IMR-90 (cell line): ENCODE results near the gene NANS. TPM values are rescaled to one million over a fixed set of nuclear protein-coding genes. Genes with fewer than 3 reads are reported as not detected.
"Not testable (repeated sequence)": the region's sequence is repeated elsewhere in the genome, so short reads cannot be mapped to it uniquely, and the experiment has no call there.

ENCODE experiments used
- ATAC-seq: fragments of 200-7000 bp; cut with Tn5 transposase; 2 replicates; pipeline ENCODE4 v1.9.1; 2020; ENCODE audit warnings: low read depth, mild to moderate bottlenecking, moderate library complexity
- BruUV-seq: library from RNA; stranded (reverse); fragments of 400-500 nt; replicated peaks from 2 replicates; lab custom pipeline; 2021; lab: Mats Ljungman, UMichigan
- CTCF ChIA-PET: fragments of 300-600 bp; formaldehyde crosslinking; extraction: SDS; loops from one replicate; lab custom pipeline; 2021; ENCODE audit warnings: antibody characterized with exemption; lab: Yijun Ruan, JAX
- POLR2A ChIA-PET: fragments of 300-600 bp; sonication (Branson Sonifier 250); formaldehyde crosslinking; loops from one replicate; lab custom pipeline; 2022; ENCODE audit warnings: antibody characterized with exemption; ENCODE audit not compliant: unreplicated experiment; lab: Charles Lee
- DNase-seq: peaks from one replicate; pipeline ENCODE4 v3.0.0; 2013
- H2AFZ ChIP-seq: replicated peaks from 2 replicates; pipeline ENCODE3; 2013; ENCODE audit warnings: low read length, mild to moderate bottlenecking; ENCODE audit not compliant: poor library complexity
- H2AK5ac ChIP-seq: 2 replicates; pipeline ENCODE4 v1.6.1; 2013; ENCODE audit warnings: low read depth, low read length, inconsistent platforms
- H2AK9ac ChIP-seq: replicated peaks from 2 replicates; pipeline ENCODE3; 2013; ENCODE audit warnings: mild to moderate bottlenecking, low read depth, low read length, moderate library complexity; ENCODE audit not compliant: poor library complexity
- H2BK120ac ChIP-seq: 2 replicates; pipeline ENCODE4 v1.6.1; 2013; ENCODE audit warnings: low read depth, low read length, inconsistent platforms
- H2BK15ac ChIP-seq: 3 replicates; pipeline ENCODE4 v1.6.1; 2013; ENCODE audit warnings: low read depth, low read length, inconsistent platforms
- H2BK20ac ChIP-seq: 2 replicates; pipeline ENCODE4 v1.6.1; 2013; ENCODE audit warnings: low read depth, mild to moderate bottlenecking, inconsistent platforms, low read length, moderate library complexity
- H2BK5ac ChIP-seq: 2 replicates; pipeline ENCODE4 v1.6.1; 2013; ENCODE audit warnings: mild to moderate bottlenecking, low read depth, low read length, inconsistent platforms; ENCODE audit not compliant: poor library complexity, severe bottlenecking
- H3K14ac ChIP-seq: replicated peaks from 2 replicates; pipeline ENCODE4 v1.6.1; 2013; ENCODE audit warnings: low read depth, low read length, inconsistent platforms
- H3K18ac ChIP-seq: 2 replicates; pipeline ENCODE4 v1.6.1; 2013; ENCODE audit warnings: low read depth, low read length, control low read depth
- H3K23ac ChIP-seq: 2 replicates; pipeline ENCODE4 v1.6.1; 2013; ENCODE audit warnings: low read depth, low read length, inconsistent platforms
- H3K27ac ChIP-seq: 2 replicates; pipeline ENCODE4 v1.5.1; 2013; ENCODE audit warnings: mild to moderate bottlenecking, control low read depth, low read length; ENCODE audit not compliant: insufficient read depth
- H3K27me3 ChIP-seq: 2 replicates; pipeline ENCODE4 v1.6.1; 2013; ENCODE audit warnings: low read length; ENCODE audit not compliant: control insufficient read depth, insufficient read depth
- H3K36me3 ChIP-seq: 2 replicates; pipeline ENCODE4 v1.6.1; 2013; ENCODE audit warnings: low read length, mixed read lengths; ENCODE audit not compliant: control insufficient read depth, insufficient read depth
- H3K4ac ChIP-seq: 2 replicates; pipeline ENCODE4 v1.6.1; 2013; ENCODE audit warnings: low read depth, low read length, inconsistent platforms
- H3K4me1 ChIP-seq: 2 replicates; pipeline ENCODE4 v1.6.1; 2013; ENCODE audit warnings: low read length, mixed read lengths; ENCODE audit not compliant: control insufficient read depth, insufficient read depth
- H3K4me2 ChIP-seq: 2 replicates; pipeline ENCODE4 v1.6.1; 2013; ENCODE audit warnings: low read depth, mild to moderate bottlenecking, control low read depth, low read length, moderate library complexity
- H3K4me3 ChIP-seq: 2 replicates; pipeline ENCODE4 v1.5.1; 2013; ENCODE audit warnings: low read depth, mild to moderate bottlenecking, control low read depth, low read length, moderate library complexity; ENCODE audit not compliant: insufficient read depth
- H3K56ac ChIP-seq: 2 replicates; pipeline ENCODE4 v1.6.1; 2013; ENCODE audit warnings: low read length, inconsistent platforms; ENCODE audit not compliant: insufficient read depth; ENCODE audit errors: extremely low read depth
- H3K79me1 ChIP-seq, 2 experiments: 2 replicates each; pipeline ENCODE4 v1.6.1; 2013; ENCODE audit warnings: low read length in 2 of 2, inconsistent platforms in 1 of 2, low read depth in 1 of 2
- H3K9ac ChIP-seq: 2 replicates; pipeline ENCODE4 v1.6.1; 2013; ENCODE audit warnings: low read depth, low read length, control low read depth
- H3K9me1 ChIP-seq: 2 replicates; pipeline ENCODE4 v1.6.1; 2013; ENCODE audit warnings: low read length, inconsistent platforms; ENCODE audit not compliant: insufficient read depth
- H3K9me3 ChIP-seq: 2 replicates; pipeline ENCODE4 v1.6.1; 2013; ENCODE audit warnings: low read length; ENCODE audit not compliant: control insufficient read depth, insufficient read depth
- H4K20me1 ChIP-seq: 2 replicates; pipeline ENCODE4 v1.6.1; 2013; ENCODE audit warnings: low read length, inconsistent platforms; ENCODE audit not compliant: insufficient read depth
- H4K5ac ChIP-seq: 2 replicates; pipeline ENCODE4 v1.6.1; 2013; ENCODE audit warnings: mild to moderate bottlenecking, low read depth, low read length, control low read depth
- H4K8ac ChIP-seq, 2 experiments: 2 replicates each; pipeline ENCODE4 v1.6.1; 2013; ENCODE audit warnings: low read depth in 2 of 2, low read length in 2 of 2, control low read depth in 1 of 2, inconsistent platforms in 1 of 2
- H4K91ac ChIP-seq: 2 replicates; pipeline ENCODE4 v1.6.1; 2013; ENCODE audit warnings: low read depth, low read length, inconsistent platforms; ENCODE audit not compliant: insufficient read depth
- WGBS, 2 experiments: methylation state at CpG; one replicate each; pipeline versions ENCODE4 v1.1.5 to v1.1.7; 2013; ENCODE audit warnings: missing lambda C conversion rate in 2 of 2; ENCODE audit not compliant: insufficient read length in 1 of 2; ENCODE audit errors: extremely low coverage in 2 of 2; 5-methylcytosine and 5-hydroxymethylcytosine counted together
- dilution Hi-C: fragments of 300-500 bp; cut with HindIII; formaldehyde crosslinking; loops from one replicate; pipeline ENCODE4 v1.14.3; 2018; ENCODE audit warnings: low sequenced_read_pairs; ENCODE audit not compliant: unreplicated experiment
- in situ Hi-C: fragments of 300-500 bp; cut with MboI; formaldehyde crosslinking; loops from 3 replicates; pipeline ENCODE4 v1.14.3; 2019; ENCODE audit warnings: low sequenced_read_pairs, inconsistent platforms, mixed read lengths
- intact Hi-C: fragments of 100-400 bp; cut with micrococcal nuclease; formaldehyde crosslinking; loops from 2 replicates; pipeline ENCODE4 v1.10.0; 2022
- polyA plus RNA-seq, 3 experiments: library from polyadenylated mRNA; depleted of rRNA; stranded (reverse); fragments of >200 nt; gene quantifications; 2 replicates each; pipeline ENCODE4 v1.2.3, GENCODE V29; 2012; ENCODE audit warnings: low replicate concordance in 1 of 3
- total RNA-seq: library from RNA; depleted of rRNA; stranded (reverse); fragments of >200 nt; gene quantifications from 2 replicates; pipeline ENCODE4 v1.2.3, GENCODE V29; 2012

The NANS gene
- total and polyA plus RNA-seq, 2 of the 4 experiments (the other 2 are of a cell fraction) = 210 to 306 TPM

- H3K27me3 ChIP-seq, H3K23ac ChIP-seq, intact Hi-C loops, H3K9me3 ChIP-seq, H2BK15ac ChIP-seq, H2BK5ac ChIP-seq, H4K5ac ChIP-seq, ATAC-seq, H2BK20ac ChIP-seq, BruUV-seq, H3K4me1 ChIP-seq, H3K27ac ChIP-seq, H2AK9ac ChIP-seq, H2AK5ac ChIP-seq, H4K91ac ChIP-seq, in situ Hi-C loops, H3K4me3 ChIP-seq, DNase-seq, H2AFZ ChIP-seq, H3K18ac ChIP-seq, H4K20me1 ChIP-seq, H4K8ac ChIP-seq, H3K4ac ChIP-seq, H3K56ac ChIP-seq, H3K79me1 ChIP-seq, H3K9ac ChIP-seq, dilution Hi-C loops, H3K14ac ChIP-seq, H3K4me2 ChIP-seq, H2BK120ac ChIP-seq: not testable (repeated sequence)
- ChIA-PET CTCF (interaction anchor here (0.6 kb wide), 1 partner anchor 12 kb away, joined by 3 read pairs; no protein-coding TSS in a partner anchor), POLR2A (interaction anchor here (0.5 kb wide), 1 partner anchor 24 kb away, joined by 6 read pairs; no protein-coding TSS in a partner anchor)
- no CpG with 5 or more reads among the region's 5 CpGs for whole genome bisulfite sequencing, 2 experiments
- H3K36me3 ChIP-seq = peaks cover 34% of the 10 kb centered on the region
- H3K9me1 ChIP-seq = peaks cover 14% of the 10 kb centered on the region
Measured at GRCh38 chr9:98019869-98020268, 36.7 kb upstream of the NANS start.
